Measurements from ENCODE around the gene SOX5. TPM values are rescaled to one million over a fixed set of nuclear protein-coding genes. Genes with fewer than 3 reads are reported as not detected.

The SOX5 gene
- total and polyA plus RNA-seq, 9 of the 15 experiments (the other 6 are each of a cell fraction or from before 2014, with no cell fraction given): 8.3 to 16.5 (median 11.9) TPM

DNA sequence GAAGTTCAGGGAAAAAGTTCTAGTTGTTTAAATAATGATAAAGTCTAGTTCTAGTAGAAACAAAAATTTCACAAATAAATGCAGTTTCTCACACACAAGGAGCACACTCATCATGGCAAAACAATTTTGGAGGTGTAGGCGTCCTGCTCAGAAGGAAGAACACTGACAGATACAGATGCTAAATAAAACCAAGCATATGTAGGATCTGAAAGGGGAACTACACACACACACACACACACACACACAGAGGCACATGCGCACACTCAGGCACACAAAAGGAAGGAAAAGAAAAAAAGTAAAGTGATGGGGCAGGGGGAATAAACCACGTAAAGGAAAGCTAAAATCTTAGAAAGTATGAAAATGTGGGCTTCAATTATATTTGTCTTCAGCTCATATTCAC lies 117.7 kb downstream of the SOX5 start:
- Histone ChIP-seq H3K27ac (ENCODE audit: extremely low read depth, low read depth, low read length) (no peak overlapping the region), H3K36me3 (ENCODE audit: control insufficient read depth, insufficient read depth, low read length) (no peaks in the 10 kb centered on the region), H4K20me1 (replicated peaks; ENCODE audit: control insufficient read depth, insufficient read depth, low read length) (no peaks in the 10 kb centered on the region), H2AFZ (ENCODE audit: low read depth, low read length) (peak overlapping the region; percentile 53), H3K27me3 (ENCODE audit: control insufficient read depth in 2 of 2, insufficient read depth in 2 of 2, low read length in 2 of 2) (no peaks in the 10 kb centered on the region), H3K79me2 (ENCODE audit: control insufficient read depth, insufficient read depth, low read length) (no peaks in the 10 kb centered on the region), H3K4me2 (ENCODE audit: insufficient read depth, low read length) (no peak overlapping the region), H3K4me3 (no peak overlapping the region), H3K9me1 (ENCODE audit: control insufficient read depth, insufficient read depth, low read length) (no peaks in the 10 kb centered on the region), H3K9me3 (replicated peaks; ENCODE audit: control insufficient read depth, insufficient read depth, low read depth, low read length) (no peaks in the 10 kb centered on the region), H3K4me1 (replicated peaks in 1 of 2; ENCODE audit: control insufficient read depth in 2 of 2, insufficient read depth in 2 of 2, low read length in 2 of 2) (no peaks in the 10 kb centered on the region), H3K9ac (ENCODE audit: insufficient read depth in 1 of 2, low read depth in 2 of 2, low read length in 2 of 2) (no peak overlapping the region)
- no TSS peak for BruUV-seq (replicated peaks)
- WGBS (ENCODE audit: insufficient coverage, low coverage, missing lambda C conversion rate): 43% methylated on average over 2 of the region's 3 CpGs
- in situ Hi-C loops (cut with MboI): no loop called here
- ChIA-PET CTCF (ENCODE audit: low intra/inter-chr PET ratio) (no interaction called here), POLR2A (interaction anchor here (0.7 kb wide), 1 partner anchor 9 kb away, joined by 3 read pairs; no protein-coding TSS in a partner anchor)
- no peak for FAIRE-seq
- TF ChIP-seq ZNF239 (CRISPR knock-in tag; IDR thresholded peaks at IDR 0.05) (no peak), CHCHD3 (CRISPR knock-in tag; IDR thresholded peaks at IDR 0.05) (no peak), ZNF121 (CRISPR knock-in tag; conservative IDR thresholded peaks at IDR 0.05) (no peak), ZNF778 (CRISPR knock-in tag; IDR thresholded peaks at IDR 0.05) (no peak), TAF1 (IDR thresholded peaks at IDR 0.05; ENCODE audit: control insufficient read depth, extremely low read depth, insufficient read depth, low read length, severe bottlenecking) (no peak), RBM34 (IDR thresholded peaks at IDR 0.05; ENCODE audit: borderline replicate concordance, insufficient read depth, low read length) (no peak), RAD51 (IDR thresholded peaks at IDR 0.05; ENCODE audit: borderline replicate concordance, low read depth) (no peak), MYC (IDR thresholded peaks at IDR 0.05; ENCODE audit: low read depth, low read length) (no peak), MYC (CRISPR knock-in tag; IDR thresholded peaks at IDR 0.05; ENCODE audit: borderline replicate concordance, low read depth) (no peak), MEF2D (tag; conservative IDR thresholded peaks at IDR 0.05; ENCODE audit: low read depth) (no peak), TARDBP (IDR thresholded peaks at IDR 0.05) (no peak), EHMT2 (IDR thresholded peaks at IDR 0.05) (no peak), ZBTB8A (IDR thresholded peaks at IDR 0.05; ENCODE audit: partially characterized antibody) (no peak), HDAC2 (IDR thresholded peaks at IDR 0.05) (no peak), PML (IDR thresholded peaks at IDR 0.05; ENCODE audit: low read length) (no peak)
- TF ChIP-seq, protein P1, sequence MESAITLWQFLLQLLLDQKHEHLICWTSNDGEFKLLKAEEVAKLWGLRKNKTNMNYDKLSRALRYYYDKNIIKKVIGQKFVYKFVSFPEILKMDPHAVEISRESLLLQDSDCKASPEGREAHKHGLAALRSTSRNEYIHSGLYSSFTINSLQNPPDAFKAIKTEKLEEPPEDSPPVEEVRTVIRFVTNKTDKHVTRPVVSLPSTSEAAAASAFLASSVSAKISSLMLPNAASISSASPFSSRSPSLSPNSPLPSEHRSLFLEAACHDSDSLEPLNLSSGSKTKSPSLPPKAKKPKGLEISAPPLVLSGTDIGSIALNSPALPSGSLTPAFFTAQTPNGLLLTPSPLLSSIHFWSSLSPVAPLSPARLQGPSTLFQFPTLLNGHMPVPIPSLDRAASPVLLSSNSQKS (CRISPR knock-in tag; IDR thresholded peaks at IDR 0.05): no peak
- DNase-seq (ENCODE audit: extremely low read depth in 1 of 4, low spot score in 3 of 4): no peak
- intact Hi-C loops (cut with micrococcal nuclease): no loop called here
- ATAC-seq: no peak
